Hindlimb muscle (tissue), 1 donor: ENCODE data around the gene SNX1. TPM values are rescaled to one million over a fixed set of nuclear protein-coding genes. Genes with fewer than 3 reads are reported as not detected.
"Not testable (repeated sequence)": the region's sequence is repeated elsewhere in the genome, so short reads cannot be mapped to it uniquely, and the experiment has no call there.

ENCODE experiments used
- DNase-seq: peaks from one replicate; pipeline ENCODE4 v3.0.0-alpha.2; 2013
- polyA plus RNA-seq: library from polyadenylated mRNA; unstranded; fragments of 120-200 nt; gene quantifications from one replicate; pipeline ENCODE4 v1.2.1, GENCODE V29; 2013; ENCODE audit not compliant: insufficient read length

The SNX1 gene
- polyA plus RNA-seq, 1 donor = 53.9 TPM

DNA sequence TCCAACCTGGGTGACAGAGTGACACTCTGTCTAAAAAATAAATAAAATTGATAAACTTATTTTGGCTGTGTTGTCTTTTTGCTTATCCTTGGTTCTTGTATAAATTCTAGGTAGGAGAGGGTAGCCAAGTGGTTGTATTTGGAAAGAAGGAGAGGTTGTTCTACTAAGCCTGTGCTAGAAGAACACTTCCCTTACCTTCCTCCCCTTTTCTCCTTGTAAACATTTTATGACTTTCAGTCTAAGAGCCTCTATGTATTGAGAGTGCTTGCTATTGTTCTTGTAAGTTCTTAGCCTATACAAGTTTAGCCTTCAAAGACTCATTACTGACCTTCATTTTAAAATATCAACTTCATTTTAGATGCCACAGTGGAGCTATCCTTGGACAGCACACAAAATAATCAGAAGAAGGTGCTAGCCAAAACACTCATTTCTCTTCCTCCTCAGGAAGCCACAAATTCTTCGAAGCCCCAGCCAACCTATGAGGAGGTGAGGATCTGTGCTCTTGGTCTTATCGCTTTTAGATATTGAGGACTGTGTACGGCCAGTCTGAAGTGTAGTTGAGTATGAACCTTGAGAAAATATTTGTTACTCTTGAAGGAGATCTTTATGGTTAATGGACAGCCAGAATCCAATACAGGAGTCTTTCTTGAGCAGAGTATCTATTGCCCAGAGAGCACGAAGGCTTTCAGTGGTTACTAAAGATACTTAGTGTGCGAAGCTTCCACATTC, 22.1 kb downstream of the SNX1 start:
- DNase-seq = no peak

DNA sequence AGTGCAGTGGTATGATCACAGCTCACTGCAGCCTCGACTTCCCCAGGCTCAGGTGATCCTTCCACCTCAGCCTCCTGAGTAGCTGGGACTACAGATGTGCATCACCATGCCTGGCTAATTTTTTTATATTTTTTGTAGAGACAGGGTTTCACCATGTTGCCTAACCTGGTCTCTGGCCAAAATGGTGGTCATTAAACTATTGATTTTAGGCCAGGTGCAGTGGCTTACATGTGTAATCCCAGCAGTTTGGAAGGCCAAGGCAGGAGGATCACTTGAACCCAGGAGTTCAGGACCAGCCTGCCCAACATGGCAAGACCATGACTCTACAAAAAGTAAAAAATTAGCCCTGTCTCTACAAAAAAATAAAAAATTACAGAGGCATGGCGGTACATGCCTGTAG, 24.5 kb downstream of the SNX1 start:
- DNase-seq = not testable (repeated sequence)

DNA sequence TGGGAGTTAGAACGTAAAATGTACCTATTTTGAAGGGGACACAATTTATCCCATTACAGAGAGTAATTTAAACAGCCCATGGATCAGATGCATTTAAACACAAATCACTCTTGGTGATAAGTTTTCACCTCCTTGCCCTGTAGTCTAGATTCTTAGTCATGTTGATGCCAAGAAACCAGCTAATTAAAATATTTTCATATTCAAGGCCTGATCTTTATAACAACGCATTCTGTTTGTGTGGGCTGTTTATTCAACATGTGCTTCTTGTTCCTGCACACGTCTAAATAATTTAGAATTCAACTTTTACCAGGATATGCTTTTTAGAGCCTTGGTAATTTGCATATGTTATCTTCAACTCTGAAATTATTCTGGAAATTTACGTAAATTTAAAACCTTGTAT, 25.8 kb downstream of the SNX1 start:
- no peak for DNase-seq

DNA sequence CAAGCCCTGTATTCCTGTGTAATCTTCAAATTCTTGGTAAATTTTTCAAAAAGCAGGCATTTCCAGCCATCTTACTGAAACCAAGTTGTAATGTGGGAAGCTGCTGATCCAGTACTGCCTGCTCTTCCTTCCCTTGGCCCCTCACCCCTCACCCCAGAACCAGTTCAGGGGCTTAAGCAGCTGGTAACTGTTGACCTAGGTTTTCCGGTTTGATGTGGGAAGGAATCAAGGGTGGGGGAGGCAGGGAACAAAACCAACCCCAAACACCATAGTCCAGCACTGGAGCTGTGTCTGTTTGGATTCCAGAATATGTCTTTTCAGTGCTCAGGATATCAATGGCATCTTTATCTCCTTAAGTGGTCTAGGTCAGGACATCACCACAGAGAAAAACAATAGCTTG, 26.7 kb downstream of the SNX1 start:
- DNase-seq = no peak

DNA sequence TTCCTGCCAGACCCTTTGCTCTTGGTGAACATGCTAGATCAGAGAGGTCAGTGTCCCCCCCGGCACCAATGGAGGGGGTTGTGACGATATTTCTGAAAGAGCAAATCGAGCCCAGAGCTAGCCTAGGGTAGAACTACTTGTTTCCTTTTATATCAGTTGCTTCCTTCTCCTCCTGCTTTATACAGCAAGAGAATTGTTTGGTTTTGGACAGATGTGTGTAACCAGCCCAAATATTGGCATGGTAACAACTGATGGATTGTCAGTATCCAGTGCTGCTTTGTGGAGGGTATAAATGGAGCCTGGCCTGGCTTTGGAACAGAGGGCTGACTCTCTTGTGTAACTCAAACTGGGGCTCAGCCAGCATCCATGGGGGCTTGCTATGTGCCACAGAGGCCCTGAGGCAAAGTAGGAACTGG, 27.2 kb downstream of the SNX1 start:
- no peak for DNase-seq

DNA sequence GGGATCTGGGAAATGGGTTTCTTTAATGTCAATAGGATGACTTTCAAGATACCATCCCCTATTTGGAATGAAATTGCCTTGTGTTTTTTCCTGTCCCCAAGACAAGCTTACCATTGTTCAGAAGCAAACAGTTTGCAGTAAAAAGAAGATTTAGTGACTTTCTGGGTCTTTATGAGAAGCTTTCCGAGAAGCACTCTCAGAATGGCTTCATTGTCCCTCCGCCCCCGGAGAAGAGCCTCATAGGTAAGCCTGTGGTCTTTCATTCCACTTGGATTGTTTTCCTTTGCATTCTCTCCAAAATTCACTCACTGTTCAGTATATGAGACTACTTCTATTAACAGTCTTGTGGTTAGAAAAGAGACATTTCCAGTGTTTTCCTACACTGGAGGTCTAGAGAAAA, 30.2 kb downstream of the SNX1 start:
- DNase-seq = no peak

DNA sequence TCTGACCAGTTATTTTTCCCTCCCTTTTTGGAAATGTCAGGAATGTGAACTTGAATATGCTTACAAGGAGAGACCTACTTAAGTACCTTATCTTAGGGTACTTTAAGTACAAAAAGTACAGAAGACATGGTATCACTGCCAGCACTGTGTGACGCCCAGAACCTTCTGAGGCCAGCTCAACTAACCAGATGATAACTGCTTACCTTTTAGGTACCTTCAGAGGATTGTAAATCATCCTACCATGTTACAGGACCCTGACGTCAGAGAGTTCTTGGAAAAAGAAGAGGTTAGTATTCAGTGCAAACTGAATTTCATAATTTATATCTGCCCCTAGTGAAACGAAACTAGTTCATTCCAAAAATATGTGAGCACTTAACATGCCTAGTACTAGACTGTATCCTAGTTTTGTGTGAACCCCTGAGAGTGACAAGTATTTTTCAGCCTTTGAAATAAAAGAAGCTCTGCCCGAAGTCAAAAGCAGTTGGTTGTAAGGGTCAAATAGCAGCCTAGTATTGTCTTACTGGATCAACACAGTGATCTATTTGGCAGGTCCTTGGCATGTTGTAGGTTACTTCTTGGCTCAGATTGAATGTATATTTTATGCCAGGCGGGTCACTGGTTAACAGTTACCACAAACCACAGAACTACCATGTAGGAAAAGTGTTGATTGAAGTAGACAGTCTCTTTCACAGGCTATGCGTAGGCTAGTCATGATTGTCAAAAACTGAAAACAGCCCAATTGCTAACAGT, 31.9 kb downstream of the SNX1 start:
- no peak for DNase-seq

DNA sequence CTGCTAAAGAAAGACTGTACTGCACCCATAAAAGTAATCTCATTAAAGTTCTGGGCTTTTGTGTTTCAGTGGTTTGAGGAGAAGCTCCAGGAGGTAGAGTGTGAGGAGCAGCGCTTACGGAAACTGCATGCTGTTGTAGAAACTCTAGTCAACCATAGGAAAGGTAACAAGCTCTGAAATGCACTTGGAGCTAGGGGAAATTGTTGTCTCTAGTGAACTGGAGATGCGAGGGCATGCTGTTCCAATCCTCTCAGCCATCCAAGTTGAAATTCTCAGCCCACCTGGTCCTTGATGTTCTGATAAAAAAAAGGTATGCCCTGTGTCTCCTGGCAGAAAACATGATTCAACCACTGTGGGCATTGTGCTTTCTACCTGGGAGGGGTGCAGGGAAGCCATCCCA, 34.4 kb downstream of the SNX1 start:
- DNase-seq = no peak

DNA sequence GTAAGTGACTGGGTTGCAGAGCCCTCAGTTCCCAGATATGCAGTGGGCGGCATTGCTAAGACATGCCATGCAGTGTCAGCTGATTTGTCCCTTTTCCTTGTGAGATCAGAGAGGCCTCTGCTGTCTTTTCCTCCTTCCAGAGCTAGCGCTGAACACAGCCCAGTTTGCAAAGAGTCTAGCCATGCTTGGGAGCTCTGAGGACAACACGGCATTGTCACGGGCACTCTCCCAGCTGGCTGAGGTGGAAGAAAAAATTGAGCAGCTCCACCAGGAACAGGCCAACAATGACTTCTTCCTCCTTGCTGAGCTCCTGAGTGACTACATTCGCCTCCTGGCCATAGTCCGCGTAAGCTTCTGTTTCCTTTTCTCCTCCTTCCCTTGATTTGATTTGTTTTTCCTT, 35.8 kb downstream of the SNX1 start:
- DNase-seq = no peak

DNA sequence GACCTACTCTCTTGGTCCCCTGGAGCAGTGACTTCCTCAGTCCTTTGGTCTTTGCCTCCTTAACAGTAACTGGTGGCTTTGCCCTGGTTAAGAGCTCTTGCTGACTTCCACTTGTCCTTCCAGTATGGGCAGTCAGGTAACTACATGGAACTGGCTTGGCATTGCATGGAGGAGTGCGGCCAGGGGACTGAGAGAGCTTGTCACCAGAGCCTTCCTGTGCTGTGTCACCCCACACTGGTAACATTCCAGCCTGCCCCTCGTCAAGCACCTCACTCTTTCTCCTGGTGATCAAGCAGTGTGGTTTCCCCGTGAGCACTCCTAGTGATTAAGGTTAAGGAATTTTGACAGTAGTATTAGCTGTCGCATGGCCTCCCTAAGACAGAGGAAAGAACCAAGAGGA, 36.4 kb downstream of the SNX1 start:
- no peak for DNase-seq

DNA sequence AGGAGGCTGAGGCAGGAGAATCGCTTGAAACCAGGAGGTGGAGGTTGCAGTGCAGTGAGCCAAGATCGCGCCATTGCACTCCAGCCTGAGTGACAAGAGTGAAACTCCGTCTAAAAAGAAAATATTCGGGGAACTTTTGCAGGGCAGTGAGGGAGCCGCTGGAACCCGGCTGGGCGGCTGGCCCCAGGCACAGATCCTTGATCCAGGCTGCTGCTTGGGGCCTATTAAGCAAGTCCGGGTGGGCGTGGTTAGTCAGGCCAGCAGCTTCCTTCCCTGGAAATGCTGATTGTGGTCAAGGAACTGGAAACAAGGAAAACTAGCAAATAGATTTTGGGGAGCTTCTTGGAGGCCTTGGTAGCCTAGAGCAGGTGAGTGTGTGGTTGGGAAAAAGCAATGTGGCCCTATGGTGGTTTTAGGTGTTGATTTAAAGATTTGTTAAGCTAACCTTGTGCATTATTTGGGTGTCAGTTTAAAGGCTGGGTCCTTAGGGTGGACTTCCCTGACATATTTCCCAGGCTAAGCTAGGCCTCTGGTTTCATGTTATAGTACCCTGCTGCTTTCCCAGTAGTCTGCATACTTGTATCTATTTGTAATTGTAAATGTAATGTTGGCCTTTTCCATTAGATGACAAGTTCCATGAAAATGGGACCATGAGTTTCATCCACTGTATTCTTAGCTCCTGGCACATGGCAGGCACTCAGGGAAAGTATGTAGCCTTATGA, 38.0 kb downstream of the SNX1 start:
- DNase-seq = no peak

DNA sequence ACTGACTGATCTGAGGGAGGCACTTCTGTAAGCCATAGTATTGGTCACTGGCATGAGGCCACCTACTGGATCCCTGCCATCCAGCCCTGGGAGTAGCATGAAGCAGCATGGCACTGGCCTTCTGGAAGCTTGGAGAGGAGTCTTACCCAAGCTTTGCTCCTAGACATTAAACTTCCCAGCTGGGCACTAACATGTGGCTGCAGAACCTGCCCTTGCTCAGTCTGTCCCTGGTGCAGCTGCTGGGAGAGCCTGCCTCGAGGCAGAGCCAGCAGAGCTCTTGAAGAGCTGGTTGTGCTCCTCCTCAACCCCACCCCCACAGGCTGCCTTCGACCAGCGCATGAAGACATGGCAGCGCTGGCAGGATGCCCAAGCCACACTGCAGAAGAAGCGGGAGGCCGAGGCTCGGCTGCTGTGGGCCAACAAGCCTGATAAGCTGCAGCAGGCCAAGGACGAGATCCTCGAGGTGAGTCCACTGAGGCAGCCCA, 38.6 kb downstream of the SNX1 start:
- DNase-seq = no peak

DNA sequence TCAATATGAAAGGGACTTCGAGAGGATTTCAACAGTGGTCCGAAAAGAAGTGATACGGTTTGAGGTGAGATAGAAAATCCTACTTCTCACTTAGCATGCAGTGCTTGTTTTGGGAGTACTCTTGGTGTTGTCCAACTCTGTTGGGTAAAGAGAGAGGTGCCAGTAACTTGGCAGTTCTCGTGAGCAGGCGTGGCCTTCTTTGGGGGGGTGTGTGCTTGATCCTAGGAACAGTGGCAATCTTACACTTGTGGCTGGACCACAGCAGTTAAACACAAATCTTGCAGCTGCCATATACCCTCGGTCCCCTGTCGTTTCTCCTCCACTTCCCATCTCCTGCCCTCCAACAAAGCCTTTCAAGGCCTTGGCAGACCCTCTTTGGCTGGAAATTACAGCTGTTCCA, 40.6 kb downstream of the SNX1 start:
- no peak for DNase-seq

DNA sequence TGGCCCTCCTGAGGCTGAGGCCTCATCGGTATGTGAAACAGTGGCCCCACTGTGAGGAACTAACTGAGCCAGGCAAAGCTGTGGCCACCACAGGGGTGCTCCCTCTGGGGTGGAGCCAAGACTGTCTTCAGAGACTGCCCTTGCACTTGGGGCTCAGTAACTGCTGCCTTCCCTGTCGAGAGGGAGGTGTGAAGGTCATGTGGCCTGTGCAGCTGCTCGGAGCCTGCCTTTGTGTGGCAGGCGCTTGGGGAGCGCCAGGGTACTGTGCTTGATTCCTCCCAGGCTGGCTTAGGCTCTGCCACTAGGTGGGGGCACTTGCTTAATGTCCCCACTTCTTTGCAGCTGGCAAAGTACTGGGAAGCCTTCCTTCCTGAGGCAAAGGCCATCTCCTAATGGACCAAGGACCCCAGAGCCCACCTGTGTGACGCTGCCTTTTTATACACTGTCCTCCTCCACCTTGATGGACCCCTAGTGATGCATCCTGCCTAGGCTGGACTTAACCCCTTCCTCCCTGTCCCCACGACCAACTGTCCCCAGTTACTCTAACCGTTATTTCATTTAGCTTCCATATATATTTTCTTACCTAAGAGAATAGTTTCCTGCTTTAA, 41.5 kb downstream of the SNX1 start:
- no peak for DNase-seq

DNA sequence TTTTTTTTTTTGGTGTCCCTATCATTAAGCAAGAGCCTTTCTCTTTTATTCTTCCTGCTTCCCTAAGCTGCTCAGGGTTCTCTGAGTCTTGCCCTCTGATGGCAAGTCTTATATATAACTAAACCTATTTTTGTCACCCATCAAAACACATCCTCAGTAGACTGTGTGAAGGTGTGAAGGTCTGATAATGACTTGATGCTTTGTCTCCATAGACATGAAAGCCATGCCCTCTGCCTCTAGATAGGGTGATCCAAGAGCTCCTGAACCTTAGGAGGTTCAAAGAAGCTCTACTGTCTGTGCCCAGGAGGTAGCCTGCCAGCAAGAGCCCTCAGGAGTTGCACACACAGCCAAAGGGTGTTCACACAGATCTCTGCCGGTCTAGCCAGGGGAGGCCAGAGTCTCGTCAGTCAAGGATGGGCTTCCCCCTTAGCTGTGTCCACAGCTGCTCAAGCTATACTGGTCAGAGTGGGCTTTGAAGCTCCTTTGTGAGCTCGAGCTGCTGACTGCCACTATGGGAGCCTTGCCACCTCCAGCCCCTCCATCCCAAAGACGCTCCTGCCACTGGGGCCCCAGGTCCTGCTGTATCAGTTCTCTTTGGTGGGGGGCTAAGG, 42.7 kb downstream of the SNX1 start:
- no peak for DNase-seq

DNA sequence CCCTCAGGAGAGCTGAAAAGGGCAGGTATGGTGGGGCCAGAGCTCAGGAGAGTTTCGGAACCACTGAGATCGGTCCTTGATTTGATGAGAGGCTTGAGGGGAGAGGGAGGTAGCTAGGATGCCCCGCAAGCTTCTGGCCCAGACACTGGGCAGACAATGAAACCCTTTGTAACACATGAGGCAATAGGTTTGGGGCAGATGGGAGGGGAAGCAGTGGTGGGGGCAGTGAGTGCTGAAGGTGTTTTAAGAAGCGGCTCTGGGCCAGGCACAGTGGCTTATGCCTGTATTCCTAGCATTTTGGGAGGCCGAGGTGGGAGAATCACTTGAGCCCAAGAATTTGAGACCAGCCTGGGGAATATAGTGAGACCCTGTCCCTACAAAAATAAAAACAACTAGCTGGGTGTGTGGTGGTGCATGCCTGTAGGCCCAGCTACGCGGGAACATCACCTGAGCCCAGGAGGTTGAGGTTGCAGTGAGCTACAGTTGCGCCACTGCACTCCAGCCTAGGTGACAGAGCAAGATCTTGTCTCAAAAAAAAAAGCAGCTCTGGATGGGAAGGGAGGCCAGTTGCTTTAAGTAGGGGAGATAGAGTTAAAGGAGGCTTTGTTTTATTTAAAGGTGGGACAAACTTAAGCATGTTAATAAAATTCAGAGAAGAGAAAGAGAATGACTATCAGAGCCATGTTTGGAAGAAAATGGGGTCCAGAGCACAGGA, 46.2 kb downstream of the SNX1 start:
- DNase-seq = no peak

DNA sequence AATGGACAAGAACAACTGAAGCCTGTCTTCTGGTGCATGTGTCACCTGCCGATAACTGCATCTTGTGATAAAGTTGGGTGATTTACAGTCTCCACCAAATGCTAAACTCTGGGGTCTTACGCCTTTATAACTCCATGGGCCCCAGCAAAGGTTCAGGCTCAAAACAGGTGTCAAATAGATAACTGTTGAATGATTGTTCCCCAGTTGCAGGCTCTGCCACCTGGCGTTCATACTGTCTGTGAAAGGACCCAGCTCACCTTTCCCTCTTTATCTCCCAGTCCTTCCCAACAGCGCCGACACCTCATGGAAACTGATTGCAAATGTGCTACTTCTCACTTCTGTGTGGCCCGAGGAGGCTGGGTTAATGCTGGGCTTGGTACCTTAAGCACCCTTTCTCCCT, 47.5 kb downstream of the SNX1 start:
- DNase-seq = no peak

DNA sequence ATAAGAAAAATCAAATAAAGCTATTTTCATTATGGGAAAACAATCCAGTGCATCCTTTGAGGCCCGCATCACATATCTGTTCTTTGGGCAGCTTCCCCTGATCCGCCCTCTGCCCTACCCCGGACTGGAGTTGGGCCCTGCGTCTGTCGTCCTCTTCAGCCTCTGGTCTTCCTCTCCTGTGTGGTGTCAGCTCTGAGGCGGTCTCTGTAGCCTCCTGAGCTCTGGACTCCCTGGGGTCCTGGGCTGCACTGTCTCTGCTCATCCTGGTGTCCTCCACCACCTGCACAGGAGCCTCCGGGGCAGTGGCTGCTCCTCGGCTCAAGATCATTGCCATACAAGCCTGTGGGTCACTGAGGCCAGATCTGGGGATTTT, 48.4 kb downstream of the SNX1 start:
- no peak for DNase-seq

DNA sequence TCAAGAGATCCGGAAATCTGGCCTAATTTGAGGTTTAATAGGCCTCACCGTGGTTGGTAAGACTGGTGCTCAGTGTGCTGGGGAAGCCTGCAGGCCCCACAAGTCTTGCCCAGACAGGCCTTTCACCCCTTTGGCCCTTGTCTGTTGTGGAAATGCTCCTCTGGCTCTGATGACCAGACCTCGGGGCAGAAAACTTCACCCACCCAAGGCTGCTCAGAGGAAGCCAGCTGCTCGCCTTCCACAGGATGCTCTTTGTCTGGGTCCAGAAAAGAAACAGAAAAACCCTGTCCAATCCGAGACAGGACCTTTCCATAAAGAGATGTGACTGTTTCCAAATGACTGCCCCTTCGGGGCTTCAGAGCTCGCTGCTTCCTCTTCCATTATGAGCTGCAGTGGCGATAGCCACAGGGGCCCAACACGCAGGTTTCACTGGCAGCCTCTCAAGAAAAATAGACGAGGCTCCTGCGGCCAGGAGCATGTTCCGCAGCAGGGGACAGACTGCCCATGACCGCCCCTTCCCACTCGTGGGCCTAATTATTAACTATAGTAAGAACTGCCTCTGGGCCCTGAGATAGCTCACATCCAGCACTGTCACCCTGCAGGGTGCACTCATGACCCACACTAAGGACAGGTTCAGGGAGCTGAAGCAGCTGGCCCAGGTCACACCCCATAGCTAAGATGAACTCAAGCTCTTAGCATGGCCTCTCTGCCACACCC, 48.9 kb downstream of the SNX1 start:
- DNase-seq = no peak

DNA sequence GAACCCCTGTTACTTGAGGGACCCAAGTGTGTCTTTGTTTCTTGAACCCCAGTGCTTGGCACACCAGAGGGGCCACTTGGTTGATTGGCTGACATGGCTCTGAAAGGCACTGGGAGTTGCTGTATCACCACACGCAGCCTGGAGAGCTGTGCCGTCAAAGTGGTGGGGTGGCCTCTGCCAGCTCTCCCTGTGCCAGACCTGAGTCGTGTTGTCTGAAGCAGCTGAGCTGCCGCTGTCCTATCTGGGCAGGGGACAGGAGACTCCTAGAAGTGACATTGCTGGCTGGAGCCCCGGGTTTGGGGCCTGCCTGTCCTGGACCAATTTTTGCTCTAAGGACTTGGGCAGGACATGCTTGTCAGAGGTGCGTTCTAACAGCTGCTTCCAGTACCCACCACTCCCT, 50.3 kb downstream of the SNX1 start:
- DNase-seq = no peak

DNA sequence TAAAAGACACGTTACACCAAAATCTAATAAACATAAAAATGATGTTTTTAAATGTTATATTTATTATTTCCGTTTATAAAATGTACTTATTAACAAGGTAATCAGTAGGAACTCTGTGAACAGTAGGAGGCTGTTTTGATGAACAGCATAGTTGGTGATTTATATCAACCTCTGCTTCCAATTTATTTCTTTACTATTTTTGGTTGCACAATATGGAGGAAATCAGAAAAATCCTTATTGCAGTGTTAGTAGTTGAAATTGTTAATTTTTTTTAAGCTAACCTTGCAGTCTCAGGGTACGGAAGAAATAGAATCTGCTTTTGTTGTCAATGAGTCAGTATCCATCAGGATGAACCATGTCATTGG, 50.7 kb downstream of the SNX1 start:
- no peak for DNase-seq
